ENCODE measurements around the gene ANKS1B.
"Not testable (repeated sequence)": the region's sequence is repeated elsewhere in the genome, so short reads cannot be mapped to it uniquely, and the experiment has no call there.

DNA sequence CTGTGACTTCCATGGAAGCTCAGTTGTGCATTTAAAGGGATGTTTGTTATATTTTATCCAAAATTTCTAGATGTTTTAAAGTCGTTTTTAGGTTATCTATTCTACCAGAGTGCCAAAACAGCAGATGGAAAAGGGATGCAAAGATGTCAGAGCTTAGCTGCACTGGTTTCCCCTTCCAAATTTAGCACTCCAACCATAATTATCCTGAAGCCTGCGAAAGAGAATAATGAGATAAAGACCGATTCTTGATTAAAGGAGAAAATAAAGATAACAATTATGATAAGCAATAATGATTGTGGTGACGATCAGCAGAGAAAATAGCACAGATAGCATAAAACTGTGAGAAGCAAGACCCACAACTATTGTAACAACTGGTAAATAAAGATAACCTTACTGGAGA, 186.8 kb downstream of the ANKS1B start:
- TF ChIP-seq, protein P1, sequence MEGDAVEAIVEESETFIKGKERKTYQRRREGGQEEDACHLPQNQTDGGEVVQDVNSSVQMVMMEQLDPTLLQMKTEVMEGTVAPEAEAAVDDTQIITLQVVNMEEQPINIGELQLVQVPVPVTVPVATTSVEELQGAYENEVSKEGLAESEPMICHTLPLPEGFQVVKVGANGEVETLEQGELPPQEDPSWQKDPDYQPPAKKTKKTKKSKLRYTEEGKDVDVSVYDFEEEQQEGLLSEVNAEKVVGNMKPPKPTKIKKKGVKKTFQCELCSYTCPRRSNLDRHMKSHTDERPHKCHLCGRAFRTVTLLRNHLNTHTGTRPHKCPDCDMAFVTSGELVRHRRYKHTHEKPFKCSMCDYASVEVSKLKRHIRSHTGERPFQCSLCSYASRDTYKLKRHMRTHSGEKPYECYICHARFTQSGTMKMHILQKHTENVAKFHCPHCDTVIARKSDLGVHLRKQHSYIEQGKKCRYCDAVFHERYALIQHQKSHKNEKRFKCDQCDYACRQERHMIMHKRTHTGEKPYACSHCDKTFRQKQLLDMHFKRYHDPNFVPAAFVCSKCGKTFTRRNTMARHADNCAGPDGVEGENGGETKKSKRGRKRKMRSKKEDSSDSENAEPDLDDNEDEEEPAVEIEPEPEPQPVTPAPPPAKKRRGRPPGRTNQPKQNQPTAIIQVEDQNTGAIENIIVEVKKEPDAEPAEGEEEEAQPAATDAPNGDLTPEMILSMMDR (IDR thresholded peaks at IDR 0.05; ENCODE audit: insufficient read depth, low read depth, low read length), result not testable (repeated sequence)
- TF ChIP-seq EZH2 (IDR thresholded peaks at IDR 0.05; ENCODE audit: insufficient read depth, low read length), result not testable (repeated sequence)
